ENCODE data around the gene MEST. TPM values are rescaled to one million over a fixed set of nuclear protein-coding genes. Genes with fewer than 3 reads are reported as not detected.

Gene MEST
- total and polyA plus RNA-seq, 2 of the 13 experiments (the other 11 are each of a cell fraction or from before 2014, with no cell fraction given): 49.5 to 54.6 TPM

- TF ChIP-seq PHF20 (CRISPR knock-in tag; IDR thresholded peaks at IDR 0.05) (peak; percentile 78), ZSCAN30 (CRISPR knock-in tag; IDR thresholded peaks at IDR 0.05) (0 out of 2 replicates have a peak, but pooled peaks have one; percentile 76), CAMTA2 (CRISPR knock-in tag; IDR thresholded peaks at IDR 0.05; ENCODE audit: borderline replicate concordance) (0 out of 2 replicates have a peak, but pooled peaks have one; percentile 39), ASH2L (IDR thresholded peaks at IDR 0.05; ENCODE audit: insufficient read length, low read depth, low read length) (peak; percentile 56), GTF2F1 (IDR thresholded peaks at IDR 0.05; ENCODE audit: low read length) (no peak), ZNF749 (CRISPR knock-in tag; IDR thresholded peaks at IDR 0.05; ENCODE audit: borderline replicate concordance) (no peak; the same call in 1 of the 2 replicates), ZMAT3 (CRISPR knock-in tag; conservative IDR thresholded peaks at IDR 0.05) (peak; percentile 92; the same call in 1 of the 2 replicates), ZFAT (CRISPR knock-in tag; conservative IDR thresholded peaks at IDR 0.05) (no peak), ZNF549 (CRISPR knock-in tag; IDR thresholded peaks at IDR 0.05) (no peak), TARDBP (CRISPR knock-in tag; IDR thresholded peaks at IDR 0.05) (peak; percentile 77; the same call in 1 of the 2 replicates), ZNF776 (CRISPR knock-in tag; IDR thresholded peaks at IDR 0.05) (peak; percentile 94), ZNF547 (CRISPR knock-in tag; IDR thresholded peaks at IDR 0.05) (no peak), NONO (IDR thresholded peaks at IDR 0.05) (no peak), NONO (CRISPR knock-in tag; conservative IDR thresholded peaks at IDR 0.05) (peak; percentile 81), ZIK1 (CRISPR knock-in tag; IDR thresholded peaks at IDR 0.05; ENCODE audit: borderline replicate concordance, low read depth) (0 out of 2 replicates have a peak, but pooled peaks have one; percentile 23), ZC3H13 (CRISPR knock-in tag; IDR thresholded peaks at IDR 0.05) (peak; percentile 67; the same call in 1 of the 2 replicates)
- TF ChIP-seq, protein P1, sequence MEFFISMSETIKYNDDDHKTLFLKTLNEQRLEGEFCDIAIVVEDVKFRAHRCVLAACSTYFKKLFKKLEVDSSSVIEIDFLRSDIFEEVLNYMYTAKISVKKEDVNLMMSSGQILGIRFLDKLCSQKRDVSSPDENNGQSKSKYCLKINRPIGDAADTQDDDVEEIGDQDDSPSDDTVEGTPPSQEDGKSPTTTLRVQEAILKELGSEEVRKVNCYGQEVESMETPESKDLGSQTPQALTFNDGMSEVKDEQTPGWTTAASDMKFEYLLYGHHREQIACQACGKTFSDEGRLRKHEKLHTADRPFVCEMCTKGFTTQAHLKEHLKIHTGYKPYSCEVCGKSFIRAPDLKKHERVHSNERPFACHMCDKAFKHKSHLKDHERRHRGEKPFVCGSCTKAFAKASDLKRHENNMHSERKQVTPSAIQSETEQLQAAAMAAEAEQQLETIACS (CRISPR knock-in tag; IDR thresholded peaks at IDR 0.05): no peak
- TF ChIP-seq, protein P2, sequence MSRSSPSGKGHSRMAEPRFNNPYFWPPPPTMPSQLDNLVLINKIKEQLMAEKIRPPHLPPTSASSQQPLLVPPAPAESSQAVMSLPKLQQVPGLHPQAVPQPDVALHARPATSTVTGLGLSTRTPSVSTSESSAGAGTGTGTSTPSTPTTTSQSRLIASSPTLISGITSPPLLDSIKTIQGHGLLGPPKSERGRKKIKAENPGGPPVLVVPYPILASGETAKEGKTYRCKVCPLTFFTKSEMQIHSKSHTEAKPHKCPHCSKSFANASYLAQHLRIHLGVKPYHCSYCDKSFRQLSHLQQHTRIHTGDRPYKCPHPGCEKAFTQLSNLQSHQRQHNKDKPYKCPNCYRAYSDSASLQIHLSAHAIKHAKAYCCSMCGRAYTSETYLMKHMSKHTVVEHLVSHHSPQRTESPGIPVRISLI (CRISPR knock-in tag; IDR thresholded peaks at IDR 0.05; ENCODE audit: borderline replicate concordance): peak; percentile 25; the same call in 1 of the 2 replicates
- TF ChIP-seq, protein P3, sequence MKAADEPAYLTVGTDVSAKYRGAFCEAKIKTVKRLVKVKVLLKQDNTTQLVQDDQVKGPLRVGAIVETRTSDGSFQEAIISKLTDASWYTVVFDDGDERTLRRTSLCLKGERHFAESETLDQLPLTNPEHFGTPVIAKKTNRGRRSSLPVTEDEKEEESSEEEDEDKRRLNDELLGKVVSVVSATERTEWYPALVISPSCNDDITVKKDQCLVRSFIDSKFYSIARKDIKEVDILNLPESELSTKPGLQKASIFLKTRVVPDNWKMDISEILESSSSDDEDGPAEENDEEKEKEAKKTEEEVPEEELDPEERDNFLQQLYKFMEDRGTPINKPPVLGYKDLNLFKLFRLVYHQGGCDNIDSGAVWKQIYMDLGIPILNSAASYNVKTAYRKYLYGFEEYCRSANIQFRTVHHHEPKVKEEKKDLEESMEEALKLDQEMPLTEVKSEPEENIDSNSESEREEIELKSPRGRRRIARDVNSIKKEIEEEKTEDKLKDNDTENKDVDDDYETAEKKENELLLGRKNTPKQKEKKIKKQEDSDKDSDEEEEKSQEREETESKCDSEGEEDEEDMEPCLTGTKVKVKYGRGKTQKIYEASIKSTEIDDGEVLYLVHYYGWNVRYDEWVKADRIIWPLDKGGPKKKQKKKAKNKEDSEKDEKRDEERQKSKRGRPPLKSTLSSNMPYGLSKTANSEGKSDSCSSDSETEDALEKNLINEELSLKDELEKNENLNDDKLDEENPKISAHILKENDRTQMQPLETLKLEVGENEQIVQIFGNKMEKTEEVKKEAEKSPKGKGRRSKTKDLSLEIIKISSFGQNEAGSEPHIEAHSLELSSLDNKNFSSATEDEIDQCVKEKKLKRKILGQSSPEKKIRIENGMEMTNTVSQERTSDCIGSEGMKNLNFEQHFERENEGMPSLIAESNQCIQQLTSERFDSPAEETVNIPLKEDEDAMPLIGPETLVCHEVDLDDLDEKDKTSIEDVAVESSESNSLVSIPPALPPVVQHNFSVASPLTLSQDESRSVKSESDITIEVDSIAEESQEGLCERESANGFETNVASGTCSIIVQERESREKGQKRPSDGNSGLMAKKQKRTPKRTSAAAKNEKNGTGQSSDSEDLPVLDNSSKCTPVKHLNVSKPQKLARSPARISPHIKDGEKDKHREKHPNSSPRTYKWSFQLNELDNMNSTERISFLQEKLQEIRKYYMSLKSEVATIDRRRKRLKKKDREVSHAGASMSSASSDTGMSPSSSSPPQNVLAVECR (CRISPR knock-in tag; IDR thresholded peaks at IDR 0.05; ENCODE audit: borderline replicate concordance): peak; percentile 70; the same call in 1 of the 2 replicates
- TF ChIP-seq, protein P4, sequence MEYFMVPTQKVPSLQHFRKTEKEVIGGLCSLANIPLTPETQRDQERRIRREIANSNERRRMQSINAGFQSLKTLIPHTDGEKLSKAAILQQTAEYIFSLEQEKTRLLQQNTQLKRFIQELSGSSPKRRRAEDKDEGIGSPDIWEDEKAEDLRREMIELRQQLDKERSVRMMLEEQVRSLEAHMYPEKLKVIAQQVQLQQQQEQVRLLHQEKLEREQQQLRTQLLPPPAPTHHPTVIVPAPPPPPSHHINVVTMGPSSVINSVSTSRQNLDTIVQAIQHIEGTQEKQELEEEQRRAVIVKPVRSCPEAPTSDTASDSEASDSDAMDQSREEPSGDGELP (IDR thresholded peaks at IDR 0.05; ENCODE audit: borderline replicate concordance, low read depth): peak; percentile 23; the same call in 1 of the 2 replicates
Measured at GRCh38 chr7:130486114-130486953, 5.6 kb upstream of the MEST start (continued).
